ENCODE results near the gene SUGCT. TPM values are rescaled to one million over a fixed set of nuclear protein-coding genes. Genes with fewer than 3 reads are reported as not detected.

SUGCT gene
- total RNA-seq, 1 experiment from 2014 or later = 1.5 TPM

DNA sequence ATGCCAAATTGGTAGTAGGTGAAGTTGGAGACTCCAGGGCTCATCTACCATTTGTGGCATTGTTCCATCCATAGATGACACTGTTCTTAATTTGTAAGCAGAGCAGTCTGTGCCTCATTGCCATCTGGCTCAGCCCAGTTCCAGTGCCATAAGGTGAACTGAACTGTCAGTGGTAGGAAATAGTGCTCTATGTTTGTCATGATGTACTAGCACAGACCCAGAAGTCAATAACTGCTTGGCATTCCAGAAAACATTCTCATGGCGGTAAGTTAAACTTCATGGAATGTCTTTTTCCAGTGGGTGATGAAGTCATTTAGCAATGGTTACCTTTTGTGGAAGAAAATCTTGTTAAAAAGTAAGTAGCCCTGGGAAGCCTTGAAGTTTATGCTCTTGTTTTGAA lies 302.7 kb downstream of the SUGCT start:
- no TSS peak for BruUV-seq (replicated peaks)
- DNase-seq (ENCODE audit: low spot score) = no peak
- Histone ChIP-seq H3K4me3 (ENCODE audit: low read depth, low read length, poor library complexity, severe bottlenecking) (no peak overlapping the region), H3K4me1 (ENCODE audit: insufficient read depth, low read length, poor library complexity, severe bottlenecking) (no peaks in the 10 kb centered on the region), H3K36me3 (ENCODE audit: insufficient read depth, low read length, poor library complexity, severe bottlenecking) (no peaks in the 10 kb centered on the region), H3K9me3 (ENCODE audit: low read depth, low read length, poor library complexity, severe bottlenecking) (no peaks in the 10 kb centered on the region), H3K27ac (ENCODE audit: low read depth, low read length, poor library complexity, severe bottlenecking) (no peak overlapping the region), H3K27me3 (replicated peaks; ENCODE audit: insufficient read depth, low read depth, low read length, poor library complexity) (no peaks in the 10 kb centered on the region)
- ChIA-PET POLR2A (ENCODE audit: low non-redundant PET) (no interaction called here), CTCF (no interaction called here)
- intact Hi-C loops (cut with micrococcal nuclease; ENCODE audit: unreplicated experiment) = no loop called here
- TF ChIP-seq, protein P1, sequence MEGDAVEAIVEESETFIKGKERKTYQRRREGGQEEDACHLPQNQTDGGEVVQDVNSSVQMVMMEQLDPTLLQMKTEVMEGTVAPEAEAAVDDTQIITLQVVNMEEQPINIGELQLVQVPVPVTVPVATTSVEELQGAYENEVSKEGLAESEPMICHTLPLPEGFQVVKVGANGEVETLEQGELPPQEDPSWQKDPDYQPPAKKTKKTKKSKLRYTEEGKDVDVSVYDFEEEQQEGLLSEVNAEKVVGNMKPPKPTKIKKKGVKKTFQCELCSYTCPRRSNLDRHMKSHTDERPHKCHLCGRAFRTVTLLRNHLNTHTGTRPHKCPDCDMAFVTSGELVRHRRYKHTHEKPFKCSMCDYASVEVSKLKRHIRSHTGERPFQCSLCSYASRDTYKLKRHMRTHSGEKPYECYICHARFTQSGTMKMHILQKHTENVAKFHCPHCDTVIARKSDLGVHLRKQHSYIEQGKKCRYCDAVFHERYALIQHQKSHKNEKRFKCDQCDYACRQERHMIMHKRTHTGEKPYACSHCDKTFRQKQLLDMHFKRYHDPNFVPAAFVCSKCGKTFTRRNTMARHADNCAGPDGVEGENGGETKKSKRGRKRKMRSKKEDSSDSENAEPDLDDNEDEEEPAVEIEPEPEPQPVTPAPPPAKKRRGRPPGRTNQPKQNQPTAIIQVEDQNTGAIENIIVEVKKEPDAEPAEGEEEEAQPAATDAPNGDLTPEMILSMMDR (conservative IDR thresholded peaks at IDR 0.05; ENCODE audit: low read depth, low read length) = no peak
- no peak for TF ChIP-seq EZH2 (IDR thresholded peaks at IDR 0.05; ENCODE audit: borderline replicate concordance, low read depth, low read length, poor library complexity, severe bottlenecking)

- Histone ChIP-seq H3K36me3 (ENCODE audit: insufficient read depth, low read length, poor library complexity, severe bottlenecking) (no peaks in the 10 kb centered on the region), H3K4me3 (ENCODE audit: low read depth, low read length, poor library complexity, severe bottlenecking) (no peak overlapping the region), H3K4me1 (ENCODE audit: insufficient read depth, low read length, poor library complexity, severe bottlenecking) (no peaks in the 10 kb centered on the region), H3K27me3 (replicated peaks; ENCODE audit: insufficient read depth, low read depth, low read length, poor library complexity) (no peaks in the 10 kb centered on the region), H3K27ac (ENCODE audit: low read depth, low read length, poor library complexity, severe bottlenecking) (no peak overlapping the region), H3K9me3 (ENCODE audit: low read depth, low read length, poor library complexity, severe bottlenecking) (no peaks in the 10 kb centered on the region)
- ChIA-PET CTCF (no interaction called here), POLR2A (ENCODE audit: low non-redundant PET) (no interaction called here)
- no peak for DNase-seq (ENCODE audit: low spot score)
- BruUV-seq (replicated peaks) = no TSS peak
- intact Hi-C loops (cut with micrococcal nuclease; ENCODE audit: unreplicated experiment) = no loop called here
- TF ChIP-seq EZH2 (IDR thresholded peaks at IDR 0.05; ENCODE audit: borderline replicate concordance, low read depth, low read length, poor library complexity, severe bottlenecking) = no peak
- TF ChIP-seq, protein P1 (conservative IDR thresholded peaks at IDR 0.05; ENCODE audit: low read depth, low read length) = no peak
These were observed 303.3 kb downstream of the SUGCT start for GRCh38 chr7:40437936-40438634.

DNA sequence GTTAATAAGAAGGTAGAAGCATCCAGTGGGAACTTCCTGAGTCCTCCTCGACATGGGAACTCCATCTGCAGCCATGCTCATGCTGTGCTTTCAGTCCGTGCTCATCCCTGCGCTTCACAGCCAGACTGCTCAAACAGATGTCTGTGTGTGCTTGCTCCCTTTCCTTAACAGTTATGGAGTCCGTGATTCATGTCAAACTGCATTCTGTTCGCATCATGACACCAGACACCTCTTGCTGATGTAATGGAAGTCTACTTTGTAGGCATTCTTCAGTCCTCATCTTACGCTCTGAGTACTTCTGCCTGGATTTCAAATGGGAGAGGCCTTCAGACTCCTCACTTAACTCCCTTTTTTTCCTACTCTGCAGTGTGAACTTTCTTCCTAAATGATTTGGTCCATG lies 304.9 kb downstream of the SUGCT start:
- Histone ChIP-seq H3K36me3 (ENCODE audit: insufficient read depth, low read length, poor library complexity, severe bottlenecking) (no peaks in the 10 kb centered on the region), H3K27me3 (replicated peaks; ENCODE audit: insufficient read depth, low read depth, low read length, poor library complexity) (no peaks in the 10 kb centered on the region), H3K4me3 (ENCODE audit: low read depth, low read length, poor library complexity, severe bottlenecking) (no peak overlapping the region), H3K9me3 (ENCODE audit: low read depth, low read length, poor library complexity, severe bottlenecking) (no peaks in the 10 kb centered on the region), H3K4me1 (ENCODE audit: insufficient read depth, low read length, poor library complexity, severe bottlenecking) (no peaks in the 10 kb centered on the region), H3K27ac (ENCODE audit: low read depth, low read length, poor library complexity, severe bottlenecking) (no peak overlapping the region)
- intact Hi-C loops (cut with micrococcal nuclease; ENCODE audit: unreplicated experiment) = no loop called here
- POLR2A ChIA-PET (ENCODE audit: low non-redundant PET) = no interaction called here
- CTCF ChIA-PET = no interaction called here
- BruUV-seq (replicated peaks) = no TSS peak
- TF ChIP-seq, protein P1 (conservative IDR thresholded peaks at IDR 0.05; ENCODE audit: low read depth, low read length) = no peak
- no peak for TF ChIP-seq EZH2 (IDR thresholded peaks at IDR 0.05; ENCODE audit: borderline replicate concordance, low read depth, low read length, poor library complexity, severe bottlenecking)
- DNase-seq (ENCODE audit: low spot score) = no peak

Measured in A673 (cell line).